Adipocyte (in vitro differentiated cells): ENCODE data around the gene AMFR.

Experiments
- DNase-seq: peaks from one replicate; pipeline ENCODE4 v3.0.0-alpha.2; 2015; ENCODE audit warnings: low read depth
- H3K27me3 ChIP-seq: replicated peaks from 2 replicates; pipeline ENCODE4 v1.7.0; 2013; ENCODE audit warnings: mild to moderate bottlenecking, low read length, moderate library complexity; ENCODE audit not compliant: control insufficient read depth, insufficient read depth
- H3K36me3 ChIP-seq: 2 replicates; pipeline ENCODE4 v1.7.0; 2013; ENCODE audit warnings: low read length, mild to moderate bottlenecking, moderate library complexity; ENCODE audit not compliant: control insufficient read depth, insufficient read depth, severe bottlenecking
- H3K4me1 ChIP-seq: 2 replicates; pipeline ENCODE4 v1.7.0; 2013; ENCODE audit warnings: mild to moderate bottlenecking, low read length, moderate library complexity; ENCODE audit not compliant: control insufficient read depth, insufficient read depth
- H3K4me3 ChIP-seq: 2 replicates; pipeline ENCODE4 v1.7.0; 2013; ENCODE audit warnings: mild to moderate bottlenecking, low read length, moderate library complexity
- H3K9ac ChIP-seq: 2 replicates; pipeline ENCODE4 v1.7.0; 2013; ENCODE audit warnings: mild to moderate bottlenecking, low read length, moderate library complexity
- H3K9me3 ChIP-seq: 2 replicates; pipeline ENCODE4 v1.7.0; 2013; ENCODE audit warnings: mild to moderate bottlenecking, low read length, moderate library complexity; ENCODE audit not compliant: control insufficient read depth

AMFR gene

DNA sequence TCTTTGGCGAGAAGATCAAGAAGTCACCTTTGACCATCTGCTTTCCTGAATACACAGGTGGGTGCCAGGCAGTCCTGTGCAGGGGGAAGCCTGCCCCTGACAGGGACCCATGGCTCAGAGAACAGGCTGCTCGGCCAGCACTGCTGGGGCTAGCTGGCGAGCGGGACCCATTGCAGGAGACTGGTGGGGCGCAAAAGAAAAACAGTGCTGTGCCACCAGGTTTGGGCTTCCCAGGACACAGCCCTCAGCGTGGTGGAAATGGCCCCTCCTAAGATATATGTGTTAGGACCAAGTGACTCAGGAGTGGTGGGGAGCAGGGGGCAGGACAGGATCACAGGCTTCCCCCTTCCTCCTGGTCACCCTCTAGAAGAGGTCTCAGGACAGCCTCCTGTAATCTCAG is 73.9 kb downstream of the AMFR start:
- H3K4me1 ChIP-seq, result no peaks in the 10 kb centered on the region

DNA sequence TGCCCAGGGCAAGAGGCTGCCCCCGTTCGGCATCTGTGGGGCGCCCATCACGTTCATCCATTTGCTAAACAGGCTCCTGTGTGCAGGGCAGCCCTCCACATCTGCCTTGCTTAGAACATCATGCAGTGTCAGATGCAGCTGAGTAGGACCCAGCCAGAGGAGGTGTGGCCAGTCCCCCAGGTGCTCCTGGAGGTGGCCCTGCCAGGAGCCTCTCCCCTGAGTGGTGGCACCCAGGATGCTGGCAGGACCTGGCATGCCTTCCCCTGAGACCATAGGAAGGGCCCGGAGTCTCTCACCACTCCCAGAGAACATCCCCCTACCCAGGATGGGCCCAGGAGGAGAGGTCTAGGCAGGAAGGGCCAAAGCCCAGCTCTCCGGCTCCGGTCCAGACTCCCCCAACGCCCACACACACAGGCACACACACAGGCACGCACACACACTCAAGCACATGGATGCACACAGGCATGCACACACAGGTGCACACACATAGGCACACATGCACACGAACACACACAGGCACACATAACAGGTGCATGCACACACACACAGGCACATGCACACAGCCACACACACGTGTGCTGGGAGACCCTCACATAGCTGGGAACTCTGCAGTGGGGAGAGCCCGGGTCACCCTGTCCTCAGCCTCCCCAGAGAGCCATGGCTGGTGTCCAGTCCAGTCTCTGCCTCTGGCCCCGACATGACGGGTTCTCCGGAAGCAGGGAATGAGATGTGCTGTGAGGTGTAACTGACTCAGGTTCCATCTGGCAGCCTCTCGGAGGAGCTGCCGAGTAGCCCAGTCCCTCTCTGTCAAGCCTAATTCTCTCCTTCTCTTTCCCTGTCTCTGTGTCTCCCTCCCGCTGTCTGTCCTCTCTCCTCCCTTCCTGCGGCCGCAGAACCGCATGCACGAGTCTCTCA is 74.6 kb downstream of the AMFR start:
- H3K4me1 ChIP-seq, result no peaks in the 10 kb centered on the region

More for the DNA sequence above, 73.9 kb downstream of the AMFR start:
- DNase-seq, result no peak
- Histone ChIP-seq H3K4me3 (no peak overlapping the region), H3K36me3 (no peaks in the 10 kb centered on the region), H3K27me3 (peaks cover 40% of the 10 kb centered on the region), H3K9ac (no peak overlapping the region), H3K9me3 (no peaks in the 10 kb centered on the region)

DNA sequence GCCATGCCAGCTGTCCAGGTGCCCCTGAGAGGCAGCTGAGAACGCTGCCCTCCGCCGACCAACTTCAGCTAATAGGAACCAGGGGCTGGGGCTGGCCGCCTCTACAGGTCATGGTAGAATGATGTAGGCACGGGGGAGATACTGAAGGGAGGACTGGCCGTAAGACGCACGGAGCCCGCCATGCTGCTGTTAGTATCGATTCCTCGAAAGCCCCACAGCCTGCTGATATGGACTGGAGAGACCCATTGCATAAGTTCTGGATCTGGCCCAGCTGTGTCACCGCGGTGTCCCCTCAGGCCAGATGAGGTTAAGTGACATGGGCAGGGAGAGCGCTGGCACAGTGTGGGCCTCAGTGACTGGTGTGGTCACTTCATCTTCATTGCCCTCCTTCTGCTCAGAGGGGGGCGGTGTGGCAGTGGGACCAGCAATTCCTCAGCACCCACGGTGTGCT is 75.6 kb downstream of the AMFR start:
- H3K4me3 ChIP-seq, result no peak overlapping the region
- H3K27me3 ChIP-seq, result peaks cover 40% of the 10 kb centered on the region
- no peaks in the 10 kb centered on the region for H3K4me1 ChIP-seq
- no peaks in the 10 kb centered on the region for H3K9me3 ChIP-seq
- no peak for DNase-seq
- no peak overlapping the region for H3K9ac ChIP-seq
- no peaks in the 10 kb centered on the region for H3K36me3 ChIP-seq

More for the DNA sequence above, 74.6 kb downstream of the AMFR start:
- H3K9ac ChIP-seq, result no peak overlapping the region
- peaks cover 40% of the 10 kb centered on the region for H3K27me3 ChIP-seq
- H3K9me3 ChIP-seq, result no peaks in the 10 kb centered on the region
- no peaks in the 10 kb centered on the region for H3K36me3 ChIP-seq
- H3K4me3 ChIP-seq, result no peak overlapping the region
- DNase-seq, result no peak

DNA sequence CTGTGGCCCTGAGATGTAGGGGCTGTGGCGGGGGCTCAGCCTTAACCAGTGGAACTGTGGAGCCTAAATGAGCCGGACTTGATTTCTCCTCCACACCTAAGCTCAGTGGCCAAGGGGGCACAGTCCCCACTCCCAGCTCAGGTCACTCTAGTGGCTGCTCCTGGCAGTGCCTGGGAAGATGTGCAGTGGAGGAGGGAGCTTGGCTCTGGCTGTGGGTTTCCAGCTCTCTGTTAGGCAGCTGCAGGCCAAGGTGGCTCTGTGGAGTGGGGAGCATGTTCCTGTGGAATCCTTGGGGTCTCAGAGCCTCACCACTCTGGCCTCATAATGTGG is 76.3 kb downstream of the AMFR start:
- peaks cover 40% of the 10 kb centered on the region for H3K27me3 ChIP-seq
- H3K4me1 ChIP-seq, result no peaks in the 10 kb centered on the region
- no peak for DNase-seq

DNA sequence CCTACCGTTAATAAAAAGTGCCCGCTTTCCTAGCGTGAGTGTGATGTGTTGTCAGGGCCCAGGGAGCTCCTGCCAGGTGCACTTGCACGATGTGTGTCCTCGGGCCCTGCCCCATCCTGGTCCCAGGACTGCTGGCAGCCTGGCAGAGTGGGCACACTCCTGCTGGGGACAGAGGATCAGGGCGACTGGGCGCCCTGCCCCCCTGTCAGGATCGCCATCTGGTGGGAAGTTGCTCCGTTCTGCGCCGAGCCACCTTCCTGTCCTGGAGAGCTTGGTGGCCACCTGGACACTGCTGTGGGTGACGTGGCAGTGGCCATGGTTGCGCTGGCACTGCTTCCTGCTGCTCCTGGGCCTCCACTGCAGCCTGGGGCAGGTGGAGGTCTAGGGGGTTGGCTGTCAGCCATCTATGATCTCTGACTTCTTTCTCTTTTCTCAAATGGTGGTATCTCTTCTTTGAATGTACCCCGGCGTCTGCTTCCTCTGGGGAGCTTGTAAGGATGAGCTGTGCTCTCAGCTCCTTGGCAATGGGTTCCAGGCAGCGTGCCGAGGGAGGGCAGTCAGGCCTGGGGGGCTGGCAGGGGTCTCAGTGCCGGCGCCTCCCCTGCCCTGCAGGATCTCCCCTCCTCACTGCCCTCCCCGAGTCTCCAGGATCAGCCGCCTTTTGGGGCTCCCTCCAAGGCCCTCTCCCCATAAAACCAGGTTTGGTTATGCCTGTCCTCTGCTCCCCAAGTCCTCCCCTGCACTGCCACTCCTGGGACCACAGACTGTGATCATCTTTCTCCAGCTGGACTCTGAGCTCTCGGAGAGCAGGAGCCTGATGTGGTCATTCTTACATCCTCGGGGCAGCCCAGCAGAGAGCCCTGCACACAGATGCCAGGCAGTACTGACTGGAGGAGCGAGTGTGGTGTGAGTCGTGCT is 76.9 kb downstream of the AMFR start:
- Histone ChIP-seq H3K9me3 (no peaks in the 10 kb centered on the region), H3K4me1 (no peaks in the 10 kb centered on the region), H3K36me3 (no peaks in the 10 kb centered on the region), H3K27me3 (peaks cover 40% of the 10 kb centered on the region), H3K9ac (no peak overlapping the region), H3K4me3 (no peak overlapping the region)
- DNase-seq, result no peak

More for the DNA sequence above, 76.3 kb downstream of the AMFR start:
- H3K9ac ChIP-seq, result no peak overlapping the region
- H3K4me3 ChIP-seq, result no peak overlapping the region
- H3K36me3 ChIP-seq, result no peaks in the 10 kb centered on the region
- no peaks in the 10 kb centered on the region for H3K9me3 ChIP-seq

DNA sequence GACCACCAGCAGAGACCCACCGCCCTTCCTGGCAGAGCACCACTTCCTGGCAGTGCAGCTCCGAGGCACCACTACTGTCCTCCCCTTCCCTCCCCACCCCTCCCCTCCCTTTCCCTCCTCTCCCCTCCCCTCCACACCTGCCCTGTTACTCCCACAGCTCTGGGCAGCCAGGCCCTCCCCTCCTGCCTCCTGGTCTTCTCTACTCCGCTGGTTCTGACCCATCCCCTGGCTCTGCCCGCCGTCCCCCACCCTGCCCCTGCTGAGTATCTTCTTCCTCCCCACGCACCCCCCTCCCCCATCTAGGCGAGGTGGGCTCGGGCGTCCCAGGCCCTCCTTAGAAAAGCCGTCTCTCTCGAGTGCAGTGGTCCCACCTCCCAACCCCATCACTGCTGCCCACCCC is 77.7 kb downstream of the AMFR start:
- Histone ChIP-seq H3K4me3 (no peak overlapping the region), H3K9ac (no peak overlapping the region), H3K9me3 (no peaks in the 10 kb centered on the region), H3K27me3 (peaks cover 39% of the 10 kb centered on the region), H3K4me1 (no peaks in the 10 kb centered on the region), H3K36me3 (no peaks in the 10 kb centered on the region)
- no peak for DNase-seq

DNA sequence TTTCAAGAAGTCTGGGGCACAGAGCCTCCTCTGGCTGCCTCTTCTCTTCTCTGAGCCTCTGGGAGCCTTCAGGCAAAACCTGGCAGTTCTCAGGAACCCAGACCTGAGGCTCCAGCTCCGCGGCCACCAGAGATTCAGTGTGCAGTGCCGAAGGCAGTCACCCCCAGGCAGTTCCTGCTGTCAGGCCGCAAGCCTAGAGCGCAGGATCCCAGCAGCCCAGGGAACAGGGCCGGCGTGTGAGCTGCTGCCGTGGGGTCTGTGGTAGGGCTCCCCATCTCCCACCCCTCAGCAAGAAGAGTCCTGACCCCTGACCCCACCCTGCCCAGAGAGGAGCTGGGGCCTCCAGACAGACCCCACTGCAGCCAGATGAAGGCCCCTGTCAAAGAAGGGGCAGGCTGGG is 78.2 kb downstream of the AMFR start:
- no peaks in the 10 kb centered on the region for H3K9me3 ChIP-seq
- H3K4me3 ChIP-seq, result no peak overlapping the region
- peaks cover 34% of the 10 kb centered on the region for H3K27me3 ChIP-seq
- DNase-seq, result no peak
- peaks cover 4% of the 10 kb centered on the region for H3K4me1 ChIP-seq
- H3K36me3 ChIP-seq, result no peaks in the 10 kb centered on the region
- no peak overlapping the region for H3K9ac ChIP-seq

DNA sequence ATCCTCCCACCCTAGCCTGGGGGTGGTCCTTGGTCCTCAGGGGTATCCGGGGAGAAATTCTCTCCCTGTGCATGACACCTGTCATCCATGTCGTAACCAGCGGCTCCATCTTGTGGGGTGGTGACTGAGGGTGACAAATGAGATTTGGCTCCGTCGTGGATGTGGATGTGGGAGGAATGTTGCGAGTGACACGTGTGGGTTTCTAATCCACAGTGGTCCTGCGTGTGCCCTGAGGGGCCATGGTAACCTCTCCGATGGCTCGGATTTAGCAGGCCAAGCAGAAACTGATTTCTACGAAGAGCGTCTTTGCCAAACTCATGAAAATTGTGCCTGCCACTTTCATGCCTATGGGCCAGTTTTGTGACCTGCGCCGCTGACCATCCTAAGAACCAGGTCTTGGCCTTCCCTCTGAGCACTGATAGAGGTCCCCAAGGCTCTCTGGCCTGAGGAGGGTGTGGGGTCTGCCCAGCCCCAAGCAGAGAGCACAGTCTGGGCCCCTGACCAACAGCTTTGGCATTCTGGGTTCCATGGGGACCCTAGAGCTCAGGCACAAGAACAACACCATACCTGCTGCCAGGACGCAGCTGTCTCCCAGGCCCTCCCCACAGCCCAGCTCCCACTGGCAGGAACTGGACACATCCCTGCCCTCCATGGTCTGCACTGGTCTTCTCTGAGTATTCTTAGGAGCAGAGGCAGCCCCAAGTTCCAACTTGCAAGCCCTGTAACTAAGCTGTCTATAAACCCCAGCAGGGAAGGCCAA is 79.0 kb downstream of the AMFR start:
- H3K27me3 ChIP-seq, result peaks cover 26% of the 10 kb centered on the region
- no peak for DNase-seq
- peaks cover 5% of the 10 kb centered on the region for H3K4me1 ChIP-seq
- H3K9ac ChIP-seq, result no peak overlapping the region
- H3K36me3 ChIP-seq, result no peaks in the 10 kb centered on the region
- H3K4me3 ChIP-seq, result no peak overlapping the region
- no peaks in the 10 kb centered on the region for H3K9me3 ChIP-seq

DNA sequence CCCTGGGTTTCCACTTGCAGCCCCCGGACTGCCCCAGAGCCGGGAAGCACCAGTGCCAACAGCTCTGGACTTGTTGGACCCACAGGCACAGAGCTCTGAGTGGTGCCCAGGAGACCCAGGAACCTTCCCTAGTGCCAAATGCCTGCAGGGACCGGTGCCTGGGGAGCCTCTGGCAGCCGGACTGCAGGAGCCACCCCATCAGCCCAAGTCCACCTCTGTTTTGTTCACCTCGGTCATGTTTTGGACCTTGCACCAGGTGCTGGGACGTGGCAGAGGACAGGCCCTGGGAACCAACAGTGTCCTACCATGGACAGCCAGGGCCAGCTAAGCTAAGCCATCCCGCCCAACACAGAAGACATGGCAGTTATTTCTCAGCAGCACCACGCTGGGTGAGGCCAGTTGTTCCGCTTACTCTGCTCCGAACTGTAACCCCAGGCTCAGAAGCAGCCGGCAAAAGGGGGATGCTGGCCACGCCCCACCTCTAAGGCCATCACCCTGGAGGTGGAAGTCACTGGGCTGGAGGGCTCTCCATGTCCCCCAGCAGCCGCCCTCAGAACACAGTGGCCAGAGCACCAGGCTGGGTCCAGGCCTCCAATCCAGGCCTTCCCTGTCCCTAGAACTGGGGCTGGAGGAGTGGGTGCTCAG is 79.8 kb downstream of the AMFR start:
- Histone ChIP-seq H3K9ac (no peak overlapping the region), H3K27me3 (peaks cover 22% of the 10 kb centered on the region), H3K9me3 (no peaks in the 10 kb centered on the region), H3K4me3 (no peak overlapping the region), H3K4me1 (peaks cover 5% of the 10 kb centered on the region), H3K36me3 (no peaks in the 10 kb centered on the region)
- no peak for DNase-seq

DNA sequence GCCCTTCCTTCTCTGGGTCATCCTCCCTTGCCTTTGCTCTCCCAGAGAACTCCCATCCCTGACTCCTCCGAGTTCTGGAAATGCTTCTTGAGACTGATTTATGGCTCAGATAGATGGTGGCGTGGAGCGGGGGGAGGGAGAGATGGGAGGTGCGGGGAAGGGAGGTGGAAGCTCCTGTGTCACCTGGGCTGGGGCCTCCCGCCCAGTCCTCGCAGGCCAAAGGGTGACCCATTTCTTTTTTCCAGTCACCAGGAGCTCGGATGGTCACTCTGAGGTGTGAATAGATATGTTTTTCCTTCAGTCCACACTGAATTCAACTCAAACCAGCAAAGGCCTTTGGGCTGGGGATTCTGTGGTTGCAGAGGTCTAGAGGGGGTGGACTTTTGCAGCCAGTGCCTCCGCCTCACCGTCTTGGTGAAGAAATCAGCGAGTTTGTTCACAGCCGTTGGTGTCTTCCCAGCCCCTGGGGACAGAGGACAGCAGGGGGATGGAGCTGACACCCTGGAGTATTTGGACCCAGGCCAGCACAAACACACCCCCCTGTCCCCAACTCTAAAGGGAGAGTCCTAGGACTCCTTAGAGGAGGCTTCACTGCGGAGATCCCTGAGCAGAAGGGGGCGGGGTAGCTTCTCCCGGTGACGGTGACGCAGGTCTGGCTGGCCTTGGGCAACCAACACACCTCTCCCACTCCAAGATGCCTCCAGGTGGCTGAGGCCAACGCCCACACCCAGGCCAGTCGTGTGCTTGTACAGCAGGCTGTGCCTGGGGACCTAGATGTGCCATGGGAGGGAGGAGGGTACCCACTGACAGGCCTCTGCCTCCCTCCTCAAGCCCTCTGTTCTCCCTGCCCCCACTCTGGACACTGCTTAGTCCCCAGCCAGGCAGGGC is 80.6 kb downstream of the AMFR start:
- Histone ChIP-seq H3K9me3 (no peaks in the 10 kb centered on the region), H3K4me1 (peaks cover 5% of the 10 kb centered on the region), H3K36me3 (no peaks in the 10 kb centered on the region), H3K4me3 (no peak overlapping the region), H3K27me3 (peaks cover 16% of the 10 kb centered on the region), H3K9ac (no peak overlapping the region)
- no peak for DNase-seq
